HUES48 (cell line): ENCODE data around the gene CAMKK1.

Experiments used
- H3K27ac ChIP-seq: one replicate; pipeline ENCODE4 v1.7.0; 2013; ENCODE audit warnings: low read depth, low read length, inconsistent platforms
- H3K27me3 ChIP-seq: 2 replicates; pipeline ENCODE4 v1.6.1; 2013; ENCODE audit warnings: mild to moderate bottlenecking, low read length; ENCODE audit not compliant: control insufficient read depth, insufficient read depth
- H3K36me3 ChIP-seq: 2 replicates; pipeline ENCODE4 v1.6.1; 2013; ENCODE audit warnings: low read length; ENCODE audit not compliant: control insufficient read depth, insufficient read depth
- H3K4me1 ChIP-seq: 2 replicates; pipeline ENCODE4 v1.6.1; 2013; ENCODE audit warnings: mild to moderate bottlenecking, low read length; ENCODE audit not compliant: control insufficient read depth, insufficient read depth
- H3K4me3 ChIP-seq: 2 replicates; pipeline ENCODE4 v1.5.1; 2013; ENCODE audit warnings: mild to moderate bottlenecking, low read depth, low read length
- H3K9ac ChIP-seq: 2 replicates; pipeline ENCODE4 v1.6.1; 2013; ENCODE audit warnings: mild to moderate bottlenecking, low read depth, low read length, moderate library complexity
- H3K9me3 ChIP-seq: 2 replicates; pipeline ENCODE4 v1.6.1; 2013; ENCODE audit warnings: low read length; ENCODE audit not compliant: control insufficient read depth, insufficient read depth

CAMKK1 gene

DNA sequence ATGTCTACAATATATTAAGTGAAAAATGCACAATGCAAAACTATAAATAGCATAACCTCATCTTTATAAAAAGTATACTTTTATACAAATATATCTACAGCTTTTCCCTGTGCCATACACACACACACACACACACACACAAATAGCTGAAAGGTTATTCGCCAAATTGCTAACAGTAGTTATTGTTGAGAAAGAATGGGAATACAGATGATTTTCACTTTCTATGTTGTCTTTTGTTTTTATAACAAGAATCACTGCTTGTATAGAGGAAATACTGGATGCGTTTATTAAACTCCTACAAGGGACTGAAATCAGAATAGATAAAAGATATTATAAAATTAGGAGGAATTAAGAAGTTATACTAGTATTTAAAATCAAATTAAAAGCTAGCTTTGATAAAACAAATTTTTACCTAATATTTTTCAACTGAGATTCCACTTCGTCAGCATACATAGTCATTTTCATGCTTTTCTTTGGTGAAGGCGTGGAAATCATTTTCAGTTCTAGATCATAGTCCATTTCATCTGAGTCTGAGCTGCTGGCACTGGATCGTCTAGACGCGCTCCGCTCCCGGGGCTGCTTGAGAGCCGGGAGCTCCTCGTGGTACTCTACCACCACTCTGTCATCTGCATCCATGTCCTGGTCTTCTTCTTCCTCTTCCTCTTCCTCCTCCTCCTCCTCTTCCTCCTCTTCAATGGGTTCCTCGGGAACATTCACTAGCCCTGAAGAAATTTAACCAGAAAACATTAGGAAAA, 74.8 kb downstream of the CAMKK1 start:
- H3K27me3 ChIP-seq, result no peaks in the 10 kb centered on the region
- H3K9ac ChIP-seq, result no peak overlapping the region
- no peaks in the 10 kb centered on the region for H3K9me3 ChIP-seq
- no peaks in the 10 kb centered on the region for H3K4me1 ChIP-seq
- no peak overlapping the region for H3K4me3 ChIP-seq
- peaks cover 95% of the 10 kb centered on the region for H3K36me3 ChIP-seq
- no peak overlapping the region for H3K27ac ChIP-seq

GRCh38 chr17:3815925-3816324, 76.9 kb downstream of the CAMKK1 start:
- Histone ChIP-seq H3K9ac (no peak overlapping the region), H3K9me3 (no peaks in the 10 kb centered on the region), H3K27ac (no peak overlapping the region), H3K27me3 (no peaks in the 10 kb centered on the region), H3K36me3 (peaks cover 96% of the 10 kb centered on the region), H3K4me3 (no peak overlapping the region), H3K4me1 (no peaks in the 10 kb centered on the region)

DNA sequence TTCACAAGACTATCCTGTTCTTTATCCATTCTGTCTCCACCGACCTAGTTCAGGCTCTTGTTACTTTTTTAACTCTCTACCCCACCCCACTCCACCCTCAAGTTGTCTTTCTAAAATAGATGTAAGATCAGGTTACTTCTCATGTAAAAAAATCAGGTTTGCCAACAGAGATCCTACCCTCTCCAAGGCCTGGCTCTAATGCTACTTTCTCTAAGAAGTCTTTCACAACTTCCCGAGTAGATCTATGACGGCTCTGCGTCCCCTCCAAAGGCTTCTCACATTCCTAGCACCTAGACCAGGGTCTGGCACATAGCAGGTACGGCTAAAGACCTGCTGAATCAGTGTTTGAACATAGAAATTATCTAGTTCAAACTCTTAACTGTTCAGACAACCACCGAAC, 77.7 kb downstream of the CAMKK1 start:
- Histone ChIP-seq H3K9ac (no peak overlapping the region), H3K27ac (no peak overlapping the region), H3K9me3 (no peaks in the 10 kb centered on the region), H3K27me3 (no peaks in the 10 kb centered on the region), H3K36me3 (peaks cover 96% of the 10 kb centered on the region), H3K4me1 (no peaks in the 10 kb centered on the region), H3K4me3 (no peak overlapping the region)

DNA sequence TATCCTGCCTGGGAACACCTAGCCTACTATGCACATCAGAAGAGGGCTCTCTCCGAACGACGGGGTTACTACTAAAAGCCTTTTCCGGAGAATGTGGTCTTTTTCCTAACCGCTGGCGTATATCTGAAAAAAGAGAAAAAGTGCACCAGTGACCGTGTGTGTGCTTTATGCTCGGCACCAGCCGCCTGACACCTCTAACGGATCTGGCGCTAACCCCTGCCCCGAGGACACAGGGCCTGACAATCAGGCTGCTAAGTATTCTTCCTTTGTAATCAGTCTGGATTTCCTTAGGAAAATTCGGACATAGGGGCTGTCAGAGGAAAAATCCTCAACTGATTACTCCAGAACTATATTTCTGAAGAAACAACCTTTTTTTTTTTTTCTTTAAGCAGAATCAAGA, 78.5 kb downstream of the CAMKK1 start:
- no peaks in the 10 kb centered on the region for H3K27me3 ChIP-seq
- H3K4me1 ChIP-seq, result no peaks in the 10 kb centered on the region
- peaks cover 95% of the 10 kb centered on the region for H3K36me3 ChIP-seq

DNA sequence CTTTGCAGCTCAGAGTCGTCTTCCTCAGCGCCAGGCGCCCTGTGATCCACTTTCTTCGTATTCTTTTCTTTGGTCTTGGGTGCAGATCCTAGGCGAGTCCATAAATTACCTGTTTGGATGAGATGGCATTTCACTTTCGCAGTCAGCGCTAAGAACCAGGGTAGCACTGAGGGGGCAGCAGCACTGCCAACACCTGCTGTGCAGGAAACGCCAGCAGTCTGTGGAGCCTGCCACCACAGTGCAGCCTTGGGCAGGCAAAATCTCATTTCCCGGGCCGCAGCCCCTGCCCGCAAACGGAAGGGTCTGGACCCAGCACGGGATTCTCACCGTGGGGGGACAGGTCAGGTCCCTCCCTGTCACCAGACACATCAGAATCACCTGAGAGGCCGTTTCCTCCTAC, 79.7 kb downstream of the CAMKK1 start:
- Histone ChIP-seq H3K9me3 (no peaks in the 10 kb centered on the region), H3K27me3 (no peaks in the 10 kb centered on the region), H3K4me3 (no peak overlapping the region), H3K27ac (no peak overlapping the region), H3K9ac (no peak overlapping the region), H3K36me3 (peaks cover 95% of the 10 kb centered on the region), H3K4me1 (no peaks in the 10 kb centered on the region)

More for the DNA sequence above, 78.5 kb downstream of the CAMKK1 start:
- Histone ChIP-seq H3K9me3 (no peaks in the 10 kb centered on the region), H3K27ac (no peak overlapping the region), H3K9ac (no peak overlapping the region), H3K4me3 (no peak overlapping the region)

DNA sequence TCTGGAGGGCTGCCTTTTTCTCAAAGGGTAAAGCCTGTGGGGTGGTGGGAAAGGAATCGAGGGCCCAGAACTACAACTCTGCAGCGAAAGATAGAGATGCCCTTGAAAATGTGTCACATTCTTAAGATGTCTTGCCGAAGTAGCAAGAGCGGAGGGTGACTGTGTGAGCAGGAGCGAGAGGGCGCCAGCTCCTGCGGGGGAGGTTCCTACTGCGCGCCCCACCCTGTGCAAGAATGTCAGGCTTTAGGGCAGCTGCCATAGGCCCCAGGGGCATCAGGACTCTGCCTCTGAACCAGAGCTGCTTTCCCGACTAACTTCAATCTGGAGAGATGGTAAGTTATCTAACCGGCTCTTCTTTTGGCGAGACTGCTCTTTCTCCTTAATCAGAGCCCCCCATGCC, 80.1 kb downstream of the CAMKK1 start:
- Histone ChIP-seq H3K9me3 (no peaks in the 10 kb centered on the region), H3K36me3 (peaks cover 95% of the 10 kb centered on the region), H3K27ac (no peak overlapping the region), H3K4me3 (no peak overlapping the region), H3K9ac (no peak overlapping the region), H3K4me1 (no peaks in the 10 kb centered on the region), H3K27me3 (no peaks in the 10 kb centered on the region)

DNA sequence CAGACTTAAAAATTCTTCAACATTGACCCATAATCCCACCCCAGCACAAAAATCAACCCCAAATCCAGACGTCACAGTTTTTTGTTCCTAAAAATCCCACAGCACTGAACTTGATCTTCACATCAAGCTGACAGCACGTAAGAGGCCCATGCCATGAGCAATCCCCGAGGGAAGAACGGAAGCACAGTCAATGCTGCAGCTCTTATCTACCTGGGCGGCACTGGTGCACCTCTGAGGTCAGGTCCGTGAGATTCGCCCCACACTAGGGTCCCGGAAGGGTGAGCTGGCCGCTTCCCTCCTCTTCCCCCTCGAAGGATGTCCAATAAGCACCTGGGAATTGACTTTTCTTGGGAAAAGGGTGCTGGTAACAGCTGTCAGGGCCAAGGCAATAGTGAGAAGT, 80.6 kb downstream of the CAMKK1 start:
- Histone ChIP-seq H3K4me3 (no peak overlapping the region), H3K9me3 (no peaks in the 10 kb centered on the region), H3K27ac (no peak overlapping the region), H3K9ac (no peak overlapping the region), H3K4me1 (no peaks in the 10 kb centered on the region), H3K27me3 (no peaks in the 10 kb centered on the region), H3K36me3 (peaks cover 97% of the 10 kb centered on the region)
